NCI-H2029 (cell line): Measurements from ENCODE around the gene MCEE.
"Not testable (repeated sequence)": the region's sequence is repeated elsewhere in the genome, so short reads cannot be mapped to it uniquely, and the experiment has no call there.

ENCODE experiments used
- DNase-seq: peaks from one replicate; lab custom pipeline; 2025; lab: John Stamatoyannopoulos, UW

MCEE gene

GRCh38 chr2:71130152-71130904, at the start of gene MCEE, which contains the start of gene MPHOSPH10:
TSS of gene MCEE (minus strand) at chr2:71130229. CDS start at chr2:71130219, 10 bp downstream.
TSS of gene MPHOSPH10 (plus strand) at chr2:71130634. CDS start at chr2:71130666, 32 bp downstream.
- DNase-seq, result peak; percentile 70

- peak; percentile 68 for DNase-seq
Measured at GRCh38 chr2:71178836-71179235, 48.8 kb upstream of the MCEE start.

- DNase-seq, result no peak
Measured at GRCh38 chr2:71174207-71174606, 44.2 kb upstream of the MCEE start.

GRCh38 chr2:71173096-71173495, 43.1 kb upstream of the MCEE start:
- no peak for DNase-seq

- DNase-seq, result no peak
Measured at GRCh38 chr2:71166812-71167211, 36.8 kb upstream of the MCEE start.

GRCh38 chr2:71157124-71157793, 27.2 kb upstream of the MCEE start:
- no peak for DNase-seq

- DNase-seq, result no peak
Measured at GRCh38 chr2:71156573-71156972, 26.5 kb upstream of the MCEE start.

- DNase-seq, result no peak
Measured at GRCh38 chr2:71155846-71156245, 25.8 kb upstream of the MCEE start.

- DNase-seq, result no peak
Measured at GRCh38 chr2:71154798-71155197, 24.8 kb upstream of the MCEE start.

GRCh38 chr2:71154279-71154678, 24.2 kb upstream of the MCEE start:
- DNase-seq, result no peak

- DNase-seq, result no peak
Measured at GRCh38 chr2:71153585-71154224, 23.7 kb upstream of the MCEE start.

GRCh38 chr2:71151620-71152019, 21.6 kb upstream of the MCEE start:
- DNase-seq, result no peak

- DNase-seq, result no peak
Measured at GRCh38 chr2:71150082-71150816, 20.2 kb upstream of the MCEE start.

GRCh38 chr2:71148506-71149063, 18.6 kb upstream of the MCEE start:
- DNase-seq, result no peak

- DNase-seq, result no peak
Measured at GRCh38 chr2:71143782-71144181, 13.8 kb upstream of the MCEE start.

- no peak for DNase-seq
Measured at GRCh38 chr2:71136174-71136573, 6.1 kb upstream of the MCEE start.

GRCh38 chr2:71133603-71134002, 3.6 kb upstream of the MCEE start:
- DNase-seq, result no peak

GRCh38 chr2:71131387-71132166, 1.5 kb upstream of the MCEE start:
- not testable (repeated sequence) for DNase-seq

GRCh38 chr2:71130905-71131244, 846 bp upstream of the MCEE start:
- no peak for DNase-seq

- DNase-seq, result no peak
Measured at GRCh38 chr2:71129902-71130151, 202 bp downstream of the MCEE start.

- peak; percentile 28 for DNase-seq
Measured at GRCh38 chr2:71129114-71129901, 721 bp downstream of the MCEE start.
